HG03045 (cell line): ENCODE measurements around the gene MGMT.

Experiments
- ATAC-seq: cut with Tn5 transposase; IDR thresholded peaks from one replicate; pipeline ENCODE4 v1.9.1; 2021; ENCODE audit warnings: mild to moderate bottlenecking, moderate library complexity; ENCODE audit not compliant: unreplicated experiment

MGMT gene

DNA sequence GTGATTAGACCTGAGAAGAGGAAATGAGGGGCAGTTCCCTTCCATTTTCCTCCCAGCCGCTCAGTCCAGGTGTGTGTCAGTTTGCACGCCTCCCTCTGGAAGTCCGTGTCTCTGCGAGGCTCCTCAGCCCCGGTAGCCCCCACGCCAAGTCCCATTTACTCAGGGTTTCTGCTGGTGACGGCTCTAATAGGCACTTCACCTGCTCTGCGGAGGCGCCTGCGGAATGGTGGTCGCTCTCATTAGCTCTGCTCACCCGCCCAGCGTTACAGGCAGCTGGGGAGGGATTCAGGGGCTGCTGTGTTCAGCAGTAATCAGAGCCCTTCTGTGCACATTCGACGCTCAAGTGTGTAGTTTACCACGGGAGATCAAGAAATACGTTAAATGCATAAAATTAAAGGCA, 179.9 kb downstream of the MGMT start:
- ATAC-seq = no peak

DNA sequence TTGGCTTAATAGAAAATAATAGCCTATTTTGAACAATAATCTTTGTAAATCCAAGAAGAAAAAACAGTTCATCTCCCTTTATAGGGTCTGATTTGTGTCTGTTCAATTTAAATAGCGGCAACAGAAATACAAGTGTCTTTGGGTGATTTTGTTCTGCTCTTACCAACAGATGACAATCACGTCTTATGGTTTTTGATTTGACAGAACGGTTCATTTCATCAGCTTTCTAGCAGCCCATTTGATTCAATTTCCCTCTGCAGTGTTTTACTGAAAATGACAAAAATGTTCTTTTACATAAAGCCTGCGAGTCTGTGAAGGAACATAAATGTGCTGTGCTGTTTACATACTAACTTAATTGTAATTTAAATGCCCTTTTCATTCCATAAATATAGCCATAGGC, 180.5 kb downstream of the MGMT start:
- ATAC-seq = no peak

DNA sequence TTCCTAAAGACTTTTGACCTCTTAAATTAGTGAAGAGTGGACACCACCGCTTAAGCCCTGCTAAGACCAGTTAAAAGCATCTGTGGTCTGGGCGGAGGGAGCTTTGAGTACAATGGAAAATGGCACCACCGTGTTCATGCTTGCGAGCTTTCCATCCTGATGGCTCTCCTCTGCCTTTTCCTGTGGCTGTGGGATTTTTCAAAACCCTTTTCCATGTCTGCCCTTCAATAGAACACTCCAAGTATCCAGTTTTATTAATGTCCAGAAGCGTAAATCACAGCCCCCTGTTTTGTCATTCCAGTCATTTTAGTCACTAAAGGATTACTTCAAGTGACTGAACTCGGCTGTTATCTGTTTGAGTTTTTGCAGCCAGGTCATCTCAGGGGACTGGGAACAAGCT, 181.8 kb downstream of the MGMT start:
- no peak for ATAC-seq

DNA sequence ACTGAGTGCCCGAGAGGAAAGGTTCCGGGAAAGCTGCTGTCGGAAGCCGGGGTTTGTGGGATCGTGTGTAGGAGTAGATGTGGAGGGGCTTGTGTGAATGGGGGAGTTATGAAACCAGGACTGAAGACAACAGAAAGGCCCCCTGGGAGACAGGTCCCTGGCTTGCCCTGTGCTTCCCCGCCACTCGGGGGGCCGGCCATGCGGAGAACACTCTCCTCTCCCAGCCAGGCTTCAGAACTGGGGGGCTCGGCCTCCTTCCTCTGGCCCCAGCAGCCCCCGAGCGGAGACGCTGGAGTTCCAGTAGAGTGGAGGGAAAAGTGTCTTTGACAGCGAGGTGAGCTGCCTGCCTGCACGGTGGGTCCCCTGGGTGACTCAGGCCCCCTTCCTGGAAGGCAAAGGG, 185.0 kb downstream of the MGMT start:
- no peak for ATAC-seq

DNA sequence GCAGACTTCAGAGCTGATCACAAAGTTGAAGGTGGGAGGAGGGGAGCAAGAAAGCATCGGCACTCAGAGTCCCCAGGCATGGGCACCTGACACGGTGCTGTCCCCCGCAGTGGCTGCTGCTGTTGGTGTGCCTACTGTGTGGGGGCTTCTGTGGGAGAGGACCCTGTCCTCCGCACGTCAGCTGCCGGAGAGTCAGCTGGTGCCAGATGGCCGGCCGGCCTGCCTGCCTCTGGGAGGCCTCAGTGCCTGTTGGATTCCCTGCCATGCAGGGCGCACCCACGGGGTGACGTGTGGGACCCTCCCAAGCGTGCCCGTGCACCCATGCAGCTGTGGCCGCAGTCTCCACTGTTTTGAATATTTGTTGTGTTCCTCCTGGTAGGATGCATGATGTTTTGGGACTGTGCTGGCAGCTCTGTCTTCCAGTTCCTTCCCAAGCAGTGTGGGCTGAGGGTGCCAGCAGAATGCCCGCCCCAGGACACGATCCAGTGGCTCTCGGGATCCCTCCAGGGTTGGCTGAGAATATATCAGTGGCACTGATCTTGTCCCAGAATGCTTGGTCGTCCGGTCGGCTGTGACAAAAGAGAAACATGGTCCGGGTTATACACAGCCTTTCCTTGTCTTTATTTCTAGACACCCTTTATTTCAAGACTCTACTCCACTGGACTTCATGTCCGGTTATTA, 185.6 kb downstream of the MGMT start:
- no peak for ATAC-seq

DNA sequence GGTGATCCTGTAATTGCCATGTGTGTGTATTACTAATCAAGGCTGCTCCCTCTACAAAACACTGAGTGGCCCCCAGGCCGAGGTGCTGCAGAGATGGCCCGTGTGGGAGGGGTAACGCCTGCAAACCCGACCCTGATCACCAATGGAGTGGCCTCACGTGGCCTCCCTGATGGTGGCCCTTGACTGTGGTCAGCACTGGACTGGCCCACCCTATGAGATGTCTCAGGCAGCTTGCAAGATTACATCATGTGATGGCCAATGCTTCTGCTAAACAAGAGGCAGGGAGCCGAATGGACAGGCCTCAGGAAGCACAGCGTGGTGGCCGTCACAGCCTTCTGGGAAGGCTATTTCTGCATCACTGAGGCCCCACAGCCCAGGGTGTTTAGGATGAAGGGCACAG, 186.4 kb downstream of the MGMT start:
- no peak for ATAC-seq

DNA sequence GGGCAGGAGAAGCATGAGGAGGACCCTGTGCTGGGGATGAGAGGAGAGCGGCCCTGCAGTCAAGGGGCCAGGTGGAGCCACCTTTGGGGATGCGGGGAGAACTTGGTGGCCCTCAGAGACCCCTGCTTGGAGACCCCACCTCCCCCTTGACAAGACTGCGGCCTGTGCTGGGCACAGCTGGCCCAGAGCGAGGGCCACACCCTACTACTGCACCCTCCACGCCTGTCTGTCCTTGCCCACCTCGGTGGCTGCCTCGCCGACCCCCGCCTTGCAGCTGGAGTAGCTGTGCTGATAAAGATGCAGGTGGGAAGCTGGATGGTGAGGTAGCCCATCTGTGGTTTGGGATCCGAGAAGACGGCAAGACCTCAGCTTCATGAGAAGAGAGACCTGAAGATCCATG, 186.8 kb downstream of the MGMT start:
- ATAC-seq = no peak

DNA sequence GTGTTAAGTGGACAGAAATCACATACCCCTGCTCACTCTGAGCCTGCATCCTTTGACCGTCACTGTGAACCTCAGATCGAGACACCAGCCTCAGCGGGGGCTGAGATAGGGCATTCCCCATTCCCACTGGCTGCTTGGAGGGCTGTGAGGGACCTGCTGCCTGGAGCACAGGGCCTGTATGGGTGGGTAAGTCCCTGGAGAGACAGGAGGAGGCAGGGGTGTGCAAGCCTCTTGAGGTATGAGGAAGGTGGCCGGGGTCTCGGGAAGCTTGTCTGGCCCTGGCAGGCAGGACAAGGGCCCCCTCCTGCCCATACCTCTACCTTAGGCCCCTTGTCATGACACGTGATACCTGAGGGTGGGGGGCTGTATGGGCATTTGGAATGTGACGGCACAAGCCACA, 187.4 kb downstream of the MGMT start:
- ATAC-seq = no peak

DNA sequence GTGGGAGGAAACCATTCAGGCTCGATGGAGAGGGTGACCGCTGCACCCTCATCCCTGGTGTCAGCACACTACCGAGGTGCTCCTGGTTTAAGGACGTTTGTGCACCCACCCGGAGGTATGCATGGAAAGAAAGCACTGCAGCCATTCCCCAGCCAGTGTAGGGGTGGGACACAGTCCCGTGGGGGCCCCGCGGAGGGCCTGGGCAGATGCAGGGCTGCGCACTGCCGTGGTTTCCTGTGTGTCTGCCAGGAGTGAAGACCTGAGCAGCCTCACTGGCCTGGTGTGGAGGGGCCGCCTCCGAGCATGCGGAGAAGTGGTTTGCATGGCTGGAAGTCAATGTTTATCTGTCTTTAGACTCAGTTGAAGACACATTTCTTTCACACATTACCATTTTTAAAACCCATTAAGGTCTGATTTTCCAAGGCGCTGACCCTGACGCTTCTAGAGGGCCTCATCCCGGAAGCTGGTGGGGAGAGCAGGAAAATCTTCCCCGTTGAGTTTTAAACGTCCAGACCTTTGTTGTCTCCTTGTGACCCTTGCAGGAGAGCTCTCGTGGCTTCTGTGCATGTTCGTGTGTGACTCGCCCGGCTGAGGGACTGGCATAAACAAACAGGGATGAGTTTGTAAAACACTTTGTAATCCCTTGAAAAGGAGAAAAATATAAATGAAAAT, 188.1 kb downstream of the MGMT start:
- ATAC-seq = no peak

DNA sequence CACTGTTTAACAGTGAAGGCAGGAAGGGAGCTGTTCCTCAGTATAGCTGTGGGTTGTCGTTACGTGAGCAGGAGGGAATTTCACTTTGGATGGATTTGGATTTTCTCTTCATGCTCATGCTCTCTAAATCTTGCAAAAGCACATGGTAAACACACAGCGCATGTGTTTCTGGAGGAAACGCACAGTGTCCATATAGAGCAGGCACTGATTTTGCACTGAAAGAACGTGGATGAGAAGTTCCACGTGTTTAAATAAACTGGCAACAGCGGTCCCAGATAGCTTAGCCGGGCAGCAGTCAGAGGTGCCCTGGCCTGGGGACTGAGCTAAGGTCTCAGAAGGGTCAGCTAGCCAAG, 188.6 kb downstream of the MGMT start:
- no peak for ATAC-seq

DNA sequence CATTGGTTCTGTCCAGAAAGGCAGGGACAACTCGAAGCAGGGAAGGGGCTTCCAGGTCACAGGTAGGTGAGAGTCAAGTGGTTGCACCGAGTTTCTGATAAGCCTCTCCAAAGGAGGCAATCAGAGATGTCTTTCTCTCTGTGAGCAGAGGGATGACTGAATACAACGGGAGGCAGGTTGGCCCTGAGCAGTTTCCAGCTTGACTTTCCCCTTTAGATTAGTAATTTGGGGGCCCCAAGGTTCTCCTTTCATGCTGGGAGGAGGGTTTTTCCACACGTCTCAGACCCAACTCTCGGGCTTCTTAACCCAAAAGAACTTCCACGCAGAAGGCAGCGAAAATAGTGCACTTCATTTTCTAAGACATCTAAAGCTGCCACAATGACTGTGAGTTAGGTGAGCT, 189.6 kb downstream of the MGMT start:
- ATAC-seq = no peak

DNA sequence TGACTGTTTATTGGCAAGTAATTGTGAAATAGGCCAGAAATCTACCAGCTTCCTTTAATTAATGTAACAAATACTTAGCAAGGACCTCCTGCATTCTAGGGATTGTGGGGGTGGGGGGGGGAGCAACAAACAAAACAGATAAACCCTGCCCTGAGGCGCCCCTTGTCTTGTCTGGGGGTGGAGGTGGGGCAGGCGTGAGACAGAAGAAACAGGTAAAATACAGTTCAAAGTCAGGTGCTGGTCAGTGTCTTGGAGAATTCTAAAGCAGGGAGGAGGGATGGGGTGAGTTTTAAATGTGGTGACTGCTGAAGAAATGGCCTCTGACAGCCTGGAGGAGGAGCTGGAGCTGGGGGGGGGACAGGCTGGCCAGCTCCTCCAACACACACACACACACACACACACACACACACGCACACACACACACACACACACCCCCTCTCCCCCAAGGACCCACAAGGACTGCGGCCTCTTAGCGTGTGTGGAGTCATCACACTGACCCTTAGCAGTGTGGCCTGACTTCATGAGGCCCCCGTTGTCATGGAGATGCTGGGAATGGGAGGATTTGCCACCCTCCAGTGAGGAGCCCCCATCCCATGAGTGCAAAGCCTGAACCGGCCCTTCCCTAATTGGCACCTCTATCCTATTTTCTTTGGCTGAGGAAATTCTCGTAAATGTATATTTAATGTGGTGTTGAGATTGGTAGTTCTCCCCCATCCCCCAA, 190.4 kb downstream of the MGMT start:
- ATAC-seq = no peak

DNA sequence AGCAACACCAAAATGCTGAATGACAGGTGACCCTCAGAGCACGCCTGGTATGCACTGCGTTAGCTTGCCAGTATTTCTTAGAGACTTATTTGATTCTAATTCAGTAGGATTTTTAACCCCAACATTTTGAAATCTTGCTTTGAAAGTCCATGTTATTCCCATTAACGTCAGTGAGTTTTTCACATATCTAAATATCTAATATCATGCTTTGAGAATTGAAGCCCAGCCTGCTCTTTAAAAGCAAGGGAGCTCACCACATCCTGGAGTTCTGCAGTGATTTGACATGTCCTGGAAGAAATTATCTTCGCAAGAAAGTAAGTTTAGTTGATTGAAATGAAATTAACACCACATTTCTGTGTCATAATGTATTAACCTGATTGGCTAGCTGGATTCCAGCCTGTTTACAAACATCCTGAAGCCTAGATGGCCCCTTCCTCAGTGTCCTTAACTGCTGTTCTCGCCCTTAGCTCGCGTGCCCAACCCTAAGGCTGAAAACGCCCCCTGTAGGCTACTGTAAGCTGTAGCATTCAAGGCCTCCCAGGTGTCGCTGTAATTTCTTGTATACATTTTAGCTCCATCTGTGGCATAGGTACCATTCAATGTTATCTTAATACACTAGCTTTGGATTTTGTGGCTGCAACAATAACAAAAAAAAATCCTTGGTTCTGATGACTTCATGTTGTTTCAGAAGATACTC, 191.5 kb downstream of the MGMT start:
- no peak for ATAC-seq

DNA sequence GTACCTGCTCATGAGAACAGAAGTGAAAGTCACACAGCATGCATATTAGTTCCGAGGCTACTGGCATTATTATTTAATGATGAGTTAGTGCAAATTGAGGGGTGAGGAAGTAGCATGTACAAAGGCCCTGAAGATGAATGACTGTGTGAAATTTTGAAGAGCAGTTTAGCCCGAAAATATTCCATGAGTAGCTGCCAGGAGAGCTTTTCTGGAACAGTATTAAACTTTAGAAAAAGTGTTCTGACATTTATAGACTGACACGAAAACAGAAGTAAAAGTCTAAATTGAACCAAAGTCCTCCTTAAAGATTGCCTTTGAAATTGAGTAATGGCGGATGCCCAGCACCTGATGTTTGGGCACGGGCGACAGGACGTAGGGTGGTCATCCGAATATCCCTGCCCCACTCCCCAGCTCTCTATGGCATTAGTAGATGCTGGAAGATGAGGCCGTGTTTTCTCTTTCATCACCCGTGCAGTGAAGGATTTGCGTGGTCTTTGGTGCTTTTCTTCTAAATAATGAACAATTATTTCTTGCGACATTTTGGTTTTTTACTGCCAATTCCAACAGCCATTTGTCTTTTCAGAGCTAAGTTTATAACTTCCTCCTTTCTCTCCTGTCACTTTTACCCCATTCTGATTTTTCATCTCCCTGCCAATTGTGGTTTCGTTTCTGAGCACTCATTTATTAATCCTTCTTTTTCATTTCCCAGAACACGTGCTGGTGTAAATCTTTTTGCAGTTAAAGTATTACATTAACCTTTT, 192.6 kb downstream of the MGMT start:
- no peak for ATAC-seq

DNA sequence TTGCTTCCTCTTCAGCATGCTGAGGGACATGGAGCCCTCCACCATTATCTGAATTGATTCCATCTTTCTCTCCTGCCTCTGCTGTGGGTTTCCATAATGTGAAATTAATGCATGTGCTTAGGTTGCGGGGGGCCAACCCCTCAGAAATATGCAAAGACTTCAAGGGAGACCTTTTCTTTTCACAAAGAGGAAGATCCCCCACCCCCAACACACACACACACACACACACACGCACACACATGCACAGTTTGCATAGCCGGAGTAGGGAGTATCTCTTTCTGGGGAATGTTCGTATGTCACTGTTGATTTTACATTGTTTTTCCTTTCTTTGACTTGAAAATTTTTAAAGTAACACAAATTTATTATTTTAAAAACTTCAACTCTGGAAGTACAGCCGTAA, 193.5 kb downstream of the MGMT start:
- no peak for ATAC-seq

DNA sequence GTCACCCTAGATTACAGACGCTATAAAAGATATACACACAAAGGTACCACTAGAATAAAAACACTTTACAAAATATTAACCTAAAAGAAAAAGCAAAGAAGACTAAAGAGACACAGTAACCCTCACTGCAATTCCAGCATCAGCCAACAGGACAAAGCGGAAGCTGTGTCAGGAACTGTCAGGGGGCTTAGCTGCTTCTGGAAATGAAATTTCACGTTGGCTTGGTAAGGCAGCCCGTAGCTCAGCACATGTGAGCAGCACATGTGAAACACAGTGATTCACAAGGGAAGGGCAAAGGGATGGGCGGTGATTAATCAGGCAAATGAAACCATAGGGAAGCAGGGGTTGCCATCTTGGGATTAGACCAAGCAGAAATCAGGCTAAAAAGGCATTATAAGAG, 195.4 kb downstream of the MGMT start:
- ATAC-seq = no peak

DNA sequence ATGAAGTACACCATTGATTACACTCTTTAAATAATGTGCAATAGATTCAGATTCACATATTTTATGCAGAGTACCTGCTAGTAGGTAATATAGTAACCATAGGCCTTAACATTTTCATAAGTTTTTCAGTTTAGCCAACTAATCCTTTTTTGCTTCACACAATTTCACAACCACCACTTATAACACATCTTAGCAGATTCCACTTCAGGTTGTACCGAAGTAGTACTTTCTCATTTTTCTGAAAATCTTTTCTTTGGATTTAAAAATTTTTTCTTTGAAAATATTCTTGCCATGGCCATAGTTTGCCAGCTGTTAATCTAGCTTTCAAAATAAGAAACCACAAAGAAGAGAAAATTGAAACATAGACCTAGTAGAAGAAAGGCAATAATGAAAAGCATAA, 203.1 kb downstream of the MGMT start:
- no peak for ATAC-seq

DNA sequence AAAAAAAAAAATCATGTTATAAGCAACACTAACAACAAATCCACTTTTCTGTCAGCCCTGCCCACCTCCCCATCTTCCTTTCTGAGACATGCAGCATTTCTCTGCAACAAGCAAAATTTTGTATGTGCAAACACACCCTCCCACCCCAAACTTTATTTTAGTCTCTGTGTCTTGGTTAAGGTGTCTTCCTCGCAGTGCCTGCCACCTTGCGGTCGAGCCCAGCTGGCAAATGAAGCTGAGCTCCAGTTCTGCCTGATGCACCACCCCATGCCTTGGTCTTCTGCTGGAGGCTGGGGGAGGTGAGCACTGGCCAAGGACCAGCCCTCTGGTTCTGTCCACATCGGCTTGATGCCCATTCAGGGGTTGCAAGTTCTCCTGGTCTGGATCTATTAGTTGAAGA, 206.3 kb downstream of the MGMT start:
- ATAC-seq = no peak

DNA sequence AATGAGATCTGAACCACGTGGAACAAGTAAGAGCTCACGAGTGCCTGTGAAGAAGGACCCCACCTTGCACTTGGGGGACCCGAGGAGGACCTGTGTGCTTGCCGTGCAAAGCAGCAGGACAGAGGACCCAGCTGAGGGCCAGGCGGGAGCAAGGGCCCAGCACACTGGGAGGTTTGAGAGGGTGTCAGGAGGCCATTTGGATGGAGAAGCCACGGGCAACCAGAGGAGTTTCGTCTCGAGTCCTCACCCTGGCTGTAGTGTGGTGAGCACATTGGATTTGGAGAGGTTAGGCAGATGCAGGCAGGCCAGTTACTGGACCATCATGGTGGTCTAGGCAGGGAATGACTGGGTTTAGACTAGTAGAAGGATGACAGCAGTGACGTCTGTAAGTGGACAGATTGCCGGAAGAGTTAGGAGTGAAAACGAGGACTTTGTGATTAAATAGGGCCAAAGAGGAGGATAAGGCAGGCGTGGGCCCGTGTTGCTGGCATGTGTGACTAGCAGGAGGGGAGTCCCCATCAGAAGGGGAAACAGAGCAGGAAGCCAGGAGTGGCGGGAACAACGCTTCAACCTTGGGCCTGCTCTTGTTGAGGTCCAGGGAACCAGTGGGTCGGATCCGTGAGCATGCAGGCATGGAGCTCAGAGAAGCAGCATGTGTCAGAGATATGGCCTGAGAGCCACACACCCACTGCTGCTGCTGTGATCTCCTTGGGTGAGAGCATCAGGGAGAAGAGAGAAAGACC, 208.2 kb downstream of the MGMT start:
- ATAC-seq = no peak

DNA sequence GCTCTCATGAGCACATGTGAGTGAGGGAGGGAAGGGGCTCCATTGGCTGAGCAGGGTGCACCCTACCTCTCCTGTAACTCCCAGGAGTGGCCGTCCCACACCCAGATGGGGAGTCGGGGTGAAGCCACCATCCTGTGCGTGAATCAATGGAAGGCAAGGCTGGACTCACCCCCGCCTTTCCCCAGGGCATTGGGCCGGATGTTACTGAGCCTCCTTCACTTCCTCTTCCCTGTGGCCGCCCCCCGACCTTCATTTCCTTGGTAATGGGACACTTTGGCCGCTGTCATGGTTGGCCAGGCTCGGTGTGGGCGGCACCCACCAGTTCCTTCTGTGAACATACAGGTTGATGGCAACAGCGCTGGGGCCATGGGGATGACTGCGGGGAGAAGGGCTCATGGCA, 209.0 kb downstream of the MGMT start:
- no peak for ATAC-seq
